Liver (tissue), 3 donors: ENCODE results near the gene CHST4.

ENCODE experiments used
- JUND ChIP-seq, 2 donors: IDR thresholded peaks; 2 replicates each; pipeline ENCODE4 v1.6.1; 2016; ENCODE audit warnings: antibody characterized with exemption in 2 of 2
- RAD21 ChIP-seq, 2 donors: IDR thresholded peaks; 2 replicates each; pipeline ENCODE4 v1.6.1; 2016; ENCODE audit warnings: antibody characterized with exemption in 2 of 2, mild to moderate bottlenecking in 2 of 2
- RXRA ChIP-seq, 2 donors: IDR thresholded peaks; 2 replicates each; pipeline ENCODE4 v1.6.1; 2017 to 2018; ENCODE audit warnings: antibody characterized with exemption in 2 of 2, mild to moderate bottlenecking in 1 of 2
- SP1 ChIP-seq: IDR thresholded peaks from 2 replicates; pipeline ENCODE4 v1.6.1; 2018; ENCODE audit warnings: antibody characterized with exemption, mild to moderate bottlenecking
- YY1 ChIP-seq: IDR thresholded peaks from 2 replicates; pipeline ENCODE4 v1.6.1; 2016; ENCODE audit warnings: antibody characterized with exemption, mild to moderate bottlenecking
- TF ChIP-seq, protein P1 (sequence below): fragments of 150-350 bp; IDR thresholded peaks from 2 replicates; pipeline ENCODE4 v1.5.1; 2017; ENCODE audit warnings: improper control_type of control experiment, low read depth, low read length; ENCODE audit not compliant: missing input control
- TF ChIP-seq, protein P2 (sequence below): IDR thresholded peaks from 2 replicates; pipeline ENCODE4 v1.6.1; 2016; ENCODE audit warnings: antibody characterized with exemption
- TF ChIP-seq, protein P3 (sequence below): IDR thresholded peaks from 2 replicates; pipeline ENCODE4 v1.6.1; 2016; ENCODE audit warnings: antibody characterized with exemption
- TF ChIP-seq, protein P4 (sequence below): IDR thresholded peaks from 2 replicates; pipeline ENCODE4 v1.6.1; 2016; ENCODE audit warnings: antibody characterized with exemption
- TF ChIP-seq, protein P5 (sequence below): IDR thresholded peaks from 2 replicates; pipeline ENCODE4 v1.6.1; 2016; ENCODE audit warnings: antibody characterized with exemption, mild to moderate bottlenecking
- donor health status: healthy.
- donor health status: healthy.

DNA sequence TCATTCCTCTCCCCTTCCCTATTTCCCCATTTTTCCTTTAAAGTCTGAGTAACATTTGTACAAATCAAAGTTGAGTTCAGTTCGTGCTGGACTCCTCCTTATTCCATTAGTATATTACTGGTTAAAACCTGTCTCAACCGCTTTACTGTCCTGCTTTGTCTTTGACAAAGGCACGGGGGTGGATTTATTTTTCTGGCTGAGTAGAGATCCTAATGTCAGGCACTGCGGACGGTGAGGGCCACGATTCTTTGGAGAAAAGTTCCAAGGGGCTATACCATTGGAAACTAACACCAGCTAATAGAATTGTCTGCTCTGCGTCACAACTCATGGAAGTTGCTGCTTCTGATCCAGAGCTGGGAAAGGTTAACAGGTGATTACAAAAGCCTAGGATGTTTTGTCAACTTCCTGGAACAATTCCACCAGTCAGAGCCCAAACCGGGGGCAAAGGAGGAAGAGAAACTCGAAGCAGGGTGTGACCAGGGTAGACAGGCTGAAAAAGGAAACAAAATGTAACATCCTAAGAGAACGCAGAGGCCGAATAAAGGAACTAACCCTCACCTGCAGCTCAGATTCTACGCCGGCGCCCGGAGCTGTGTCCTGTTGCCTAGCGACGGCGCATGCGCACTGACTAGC is 38.2 kb downstream of the CHST4 start:
- TF ChIP-seq, protein P1, sequence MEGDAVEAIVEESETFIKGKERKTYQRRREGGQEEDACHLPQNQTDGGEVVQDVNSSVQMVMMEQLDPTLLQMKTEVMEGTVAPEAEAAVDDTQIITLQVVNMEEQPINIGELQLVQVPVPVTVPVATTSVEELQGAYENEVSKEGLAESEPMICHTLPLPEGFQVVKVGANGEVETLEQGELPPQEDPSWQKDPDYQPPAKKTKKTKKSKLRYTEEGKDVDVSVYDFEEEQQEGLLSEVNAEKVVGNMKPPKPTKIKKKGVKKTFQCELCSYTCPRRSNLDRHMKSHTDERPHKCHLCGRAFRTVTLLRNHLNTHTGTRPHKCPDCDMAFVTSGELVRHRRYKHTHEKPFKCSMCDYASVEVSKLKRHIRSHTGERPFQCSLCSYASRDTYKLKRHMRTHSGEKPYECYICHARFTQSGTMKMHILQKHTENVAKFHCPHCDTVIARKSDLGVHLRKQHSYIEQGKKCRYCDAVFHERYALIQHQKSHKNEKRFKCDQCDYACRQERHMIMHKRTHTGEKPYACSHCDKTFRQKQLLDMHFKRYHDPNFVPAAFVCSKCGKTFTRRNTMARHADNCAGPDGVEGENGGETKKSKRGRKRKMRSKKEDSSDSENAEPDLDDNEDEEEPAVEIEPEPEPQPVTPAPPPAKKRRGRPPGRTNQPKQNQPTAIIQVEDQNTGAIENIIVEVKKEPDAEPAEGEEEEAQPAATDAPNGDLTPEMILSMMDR: no peak
- TF ChIP-seq RAD21 (IDR thresholded peaks at IDR 0.05): no peak
- TF ChIP-seq SP1: peak; percentile 60
- TF ChIP-seq JUND (IDR thresholded peaks at IDR 0.05): no peak
- TF ChIP-seq, protein P2, sequence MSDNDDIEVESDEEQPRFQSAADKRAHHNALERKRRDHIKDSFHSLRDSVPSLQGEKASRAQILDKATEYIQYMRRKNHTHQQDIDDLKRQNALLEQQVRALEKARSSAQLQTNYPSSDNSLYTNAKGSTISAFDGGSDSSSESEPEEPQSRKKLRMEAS: peak; percentile 45
- TF ChIP-seq, protein P3, sequence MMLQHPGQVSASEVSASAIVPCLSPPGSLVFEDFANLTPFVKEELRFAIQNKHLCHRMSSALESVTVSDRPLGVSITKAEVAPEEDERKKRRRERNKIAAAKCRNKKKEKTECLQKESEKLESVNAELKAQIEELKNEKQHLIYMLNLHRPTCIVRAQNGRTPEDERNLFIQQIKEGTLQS: no peak
- TF ChIP-seq RXRA (IDR thresholded peaks at IDR 0.05): peak in 1 of 2 donors; percentile 41
- TF ChIP-seq, protein P4, sequence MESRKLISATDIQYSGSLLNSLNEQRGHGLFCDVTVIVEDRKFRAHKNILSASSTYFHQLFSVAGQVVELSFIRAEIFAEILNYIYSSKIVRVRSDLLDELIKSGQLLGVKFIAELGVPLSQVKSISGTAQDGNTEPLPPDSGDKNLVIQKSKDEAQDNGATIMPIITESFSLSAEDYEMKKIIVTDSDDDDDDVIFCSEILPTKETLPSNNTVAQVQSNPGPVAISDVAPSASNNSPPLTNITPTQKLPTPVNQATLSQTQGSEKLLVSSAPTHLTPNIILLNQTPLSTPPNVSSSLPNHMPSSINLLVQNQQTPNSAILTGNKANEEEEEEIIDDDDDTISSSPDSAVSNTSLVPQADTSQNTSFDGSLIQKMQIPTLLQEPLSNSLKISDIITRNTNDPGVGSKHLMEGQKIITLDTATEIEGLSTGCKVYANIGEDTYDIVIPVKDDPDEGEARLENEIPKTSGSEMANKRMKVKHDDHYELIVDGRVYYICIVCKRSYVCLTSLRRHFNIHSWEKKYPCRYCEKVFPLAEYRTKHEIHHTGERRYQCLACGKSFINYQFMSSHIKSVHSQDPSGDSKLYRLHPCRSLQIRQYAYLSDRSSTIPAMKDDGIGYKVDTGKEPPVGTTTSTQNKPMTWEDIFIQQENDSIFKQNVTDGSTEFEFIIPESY: no peak
- no peak for TF ChIP-seq YY1
- TF ChIP-seq, protein P5, sequence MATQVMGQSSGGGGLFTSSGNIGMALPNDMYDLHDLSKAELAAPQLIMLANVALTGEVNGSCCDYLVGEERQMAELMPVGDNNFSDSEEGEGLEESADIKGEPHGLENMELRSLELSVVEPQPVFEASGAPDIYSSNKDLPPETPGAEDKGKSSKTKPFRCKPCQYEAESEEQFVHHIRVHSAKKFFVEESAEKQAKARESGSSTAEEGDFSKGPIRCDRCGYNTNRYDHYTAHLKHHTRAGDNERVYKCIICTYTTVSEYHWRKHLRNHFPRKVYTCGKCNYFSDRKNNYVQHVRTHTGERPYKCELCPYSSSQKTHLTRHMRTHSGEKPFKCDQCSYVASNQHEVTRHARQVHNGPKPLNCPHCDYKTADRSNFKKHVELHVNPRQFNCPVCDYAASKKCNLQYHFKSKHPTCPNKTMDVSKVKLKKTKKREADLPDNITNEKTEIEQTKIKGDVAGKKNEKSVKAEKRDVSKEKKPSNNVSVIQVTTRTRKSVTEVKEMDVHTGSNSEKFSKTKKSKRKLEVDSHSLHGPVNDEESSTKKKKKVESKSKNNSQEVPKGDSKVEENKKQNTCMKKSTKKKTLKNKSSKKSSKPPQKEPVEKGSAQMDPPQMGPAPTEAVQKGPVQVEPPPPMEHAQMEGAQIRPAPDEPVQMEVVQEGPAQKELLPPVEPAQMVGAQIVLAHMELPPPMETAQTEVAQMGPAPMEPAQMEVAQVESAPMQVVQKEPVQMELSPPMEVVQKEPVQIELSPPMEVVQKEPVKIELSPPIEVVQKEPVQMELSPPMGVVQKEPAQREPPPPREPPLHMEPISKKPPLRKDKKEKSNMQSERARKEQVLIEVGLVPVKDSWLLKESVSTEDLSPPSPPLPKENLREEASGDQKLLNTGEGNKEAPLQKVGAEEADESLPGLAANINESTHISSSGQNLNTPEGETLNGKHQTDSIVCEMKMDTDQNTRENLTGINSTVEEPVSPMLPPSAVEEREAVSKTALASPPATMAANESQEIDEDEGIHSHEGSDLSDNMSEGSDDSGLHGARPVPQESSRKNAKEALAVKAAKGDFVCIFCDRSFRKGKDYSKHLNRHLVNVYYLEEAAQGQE: no peak
